GM18507 (cell line): ENCODE measurements around the gene PTGFRN.
"Not testable (repeated sequence)": the region's sequence is repeated elsewhere in the genome, so short reads cannot be mapped to it uniquely, and the experiment has no call there.

ENCODE experiments used
- DNase-seq: peaks from one replicate; pipeline ENCODE4 v3.0.0; 2011; ENCODE audit warnings: low read depth; ENCODE audit not compliant: insufficient read length; ENCODE audit errors: extremely low spot score
- FAIRE-seq: peaks from 2 replicates; lab custom pipeline; 2011; peaks lifted over from hg19 to GRCh38; lab: Jason Lieb, UNC

The PTGFRN gene

GRCh38 chr1:116909512-116910378, at the start of gene PTGFRN:
TSS of gene PTGFRN (plus strand) at chr1:116909916. CDS start at chr1:116910204, 288 bp downstream.
- DNase-seq: no peak
- FAIRE-seq: no peak

DNA sequence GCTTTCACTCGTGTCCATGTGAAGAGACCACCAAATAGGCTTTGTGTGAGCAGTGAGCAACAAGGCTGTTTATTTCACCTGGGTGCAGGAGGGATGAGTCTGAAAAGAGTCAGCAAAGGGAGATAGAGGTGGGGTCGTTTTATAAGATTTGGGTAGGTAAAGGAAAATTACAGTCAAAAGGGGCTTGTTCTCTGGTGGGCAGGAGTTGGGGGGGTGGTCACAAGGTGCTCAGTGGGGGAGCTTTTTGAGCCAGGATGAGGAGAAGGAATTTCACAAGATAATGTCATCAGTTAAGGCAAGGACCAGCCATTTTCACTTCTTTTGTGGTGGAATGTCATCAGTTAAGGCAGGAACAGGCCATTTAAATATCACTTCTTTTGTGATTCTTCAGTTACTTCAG, 49.5 kb upstream of the PTGFRN start:
- FAIRE-seq, DNase-seq: not testable (repeated sequence)

GRCh38 chr1:116861137-116861536, 48.6 kb upstream of the PTGFRN start:
- FAIRE-seq (no peak), DNase-seq (no peak)

DNA sequence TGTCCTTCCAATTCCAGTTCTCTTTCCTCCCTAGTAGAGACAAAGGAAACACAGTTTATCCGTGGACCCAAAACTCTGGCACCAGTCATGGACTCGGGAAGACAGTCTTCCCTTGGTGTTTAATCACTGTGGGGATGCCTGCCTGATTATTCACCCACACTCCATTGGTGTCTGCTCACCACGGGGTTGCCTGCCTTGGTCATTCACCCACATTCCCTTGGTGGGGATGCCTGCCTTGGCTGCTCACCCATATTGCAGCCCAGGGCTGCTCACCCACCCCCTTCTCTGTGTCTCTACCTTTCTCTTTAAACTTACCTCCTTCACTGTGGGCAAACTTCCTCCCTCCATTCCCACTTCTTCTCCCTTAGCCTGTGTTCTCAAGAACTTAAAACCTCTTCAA, 46.7 kb upstream of the PTGFRN start:
- DNase-seq, FAIRE-seq: not testable (repeated sequence)

DNA sequence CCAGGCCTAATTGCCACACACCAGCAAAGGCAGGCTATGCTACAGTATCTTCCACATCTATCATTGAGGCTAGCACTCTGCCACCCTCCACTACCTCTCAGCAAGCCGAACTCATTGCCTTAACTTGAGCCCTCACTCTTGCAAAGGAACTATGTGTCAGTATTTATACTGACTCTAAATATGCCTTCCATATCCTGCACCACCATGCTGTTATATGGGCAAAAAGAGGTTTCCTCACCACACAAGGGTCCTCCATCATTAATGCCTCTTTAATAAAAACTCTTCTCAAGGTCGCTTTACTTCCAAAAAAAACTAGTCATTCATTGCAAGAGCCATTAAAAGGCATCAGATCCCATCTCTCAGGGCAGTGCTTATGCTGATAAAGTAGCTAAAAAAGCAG, 43.2 kb upstream of the PTGFRN start:
- FAIRE-seq, DNase-seq: not testable (repeated sequence)

DNA sequence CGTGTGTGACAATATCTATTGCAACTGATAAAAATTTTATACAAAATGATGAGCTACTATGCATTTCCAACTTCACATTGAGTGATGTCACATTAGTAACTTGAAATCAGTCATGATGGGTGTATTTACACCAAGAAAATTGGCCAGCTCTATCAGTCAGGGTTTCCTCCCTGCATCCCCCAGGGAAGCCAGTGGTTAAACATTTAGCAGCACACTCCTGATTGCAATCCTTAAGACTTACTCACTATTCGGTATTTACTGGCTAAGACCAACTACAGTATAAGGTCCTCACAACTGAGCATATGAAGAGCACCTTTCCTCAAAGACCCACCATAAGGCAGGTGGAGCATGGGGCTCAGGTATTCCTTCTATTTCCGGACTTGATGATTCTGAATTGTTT, 41.3 kb upstream of the PTGFRN start:
- DNase-seq (no peak), FAIRE-seq (no peak)

DNA sequence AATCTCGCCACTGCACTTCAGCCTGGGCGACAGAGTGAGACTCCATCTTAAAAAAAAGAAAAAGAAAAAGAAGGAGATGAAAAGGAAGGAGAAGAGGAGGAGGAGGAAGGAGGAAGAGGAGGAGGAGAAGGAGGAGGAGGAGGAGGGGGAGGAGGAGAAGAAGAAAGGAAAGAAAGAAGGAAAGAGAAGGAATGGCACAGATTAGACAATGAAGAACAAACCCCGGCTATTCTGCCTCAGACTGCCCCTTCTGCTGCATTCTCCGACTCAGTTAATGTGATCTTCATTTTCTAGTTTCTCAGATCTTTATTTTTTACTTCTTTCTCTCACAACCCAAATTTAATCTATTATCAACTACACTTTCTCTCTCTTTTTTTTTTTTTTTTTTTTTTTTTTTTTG, 40.1 kb upstream of the PTGFRN start:
- FAIRE-seq (no peak), DNase-seq (no peak)

DNA sequence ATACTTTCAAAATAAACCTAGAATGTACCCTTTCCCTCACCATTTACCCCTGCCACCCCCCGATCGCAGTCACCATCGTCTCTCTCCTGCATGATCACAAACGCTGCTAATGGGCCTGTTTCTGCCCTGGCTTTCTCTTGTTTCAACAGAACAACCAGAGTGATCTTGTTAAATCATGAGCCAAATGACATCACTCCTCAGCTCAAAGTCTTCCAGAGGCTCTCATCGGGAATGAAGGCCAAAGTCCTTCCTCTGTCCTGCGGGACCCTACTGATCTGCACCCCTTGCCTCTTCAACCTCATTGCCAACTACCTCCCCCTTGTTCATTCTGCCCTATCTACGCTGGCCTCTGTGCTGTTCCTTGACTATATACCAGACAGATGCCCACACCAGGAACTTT, 39.4 kb upstream of the PTGFRN start:
- FAIRE-seq (no peak), DNase-seq (no peak)

DNA sequence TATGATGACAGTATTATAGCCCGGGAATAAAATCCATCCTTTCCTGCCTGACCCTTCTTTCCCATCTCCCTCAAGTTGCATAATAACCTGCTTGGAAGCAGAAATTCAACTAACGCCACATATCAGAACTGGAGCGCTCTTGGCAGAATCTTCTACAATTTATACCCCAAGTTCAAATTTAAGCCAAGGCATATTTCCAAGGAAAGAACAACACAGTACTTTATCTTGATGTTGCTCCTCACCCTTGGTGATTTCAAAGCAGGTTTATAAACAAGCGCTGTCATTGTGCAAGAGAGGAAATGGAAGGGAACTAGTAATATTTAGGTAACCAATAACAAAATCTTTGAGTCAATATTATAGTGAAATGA, 38.0 kb upstream of the PTGFRN start:
- DNase-seq (no peak), FAIRE-seq (no peak)

GRCh38 chr1:116873680-116874271, 35.9 kb upstream of the PTGFRN start:
- DNase-seq (no peak), FAIRE-seq (no peak)

- FAIRE-seq (no peak), DNase-seq (no peak)
These were observed 34.9 kb upstream of the PTGFRN start for GRCh38 chr1:116874733-116875249.

- DNase-seq (no peak), FAIRE-seq (no peak)
These were observed 34.3 kb upstream of the PTGFRN start for GRCh38 chr1:116875391-116875790.

DNA sequence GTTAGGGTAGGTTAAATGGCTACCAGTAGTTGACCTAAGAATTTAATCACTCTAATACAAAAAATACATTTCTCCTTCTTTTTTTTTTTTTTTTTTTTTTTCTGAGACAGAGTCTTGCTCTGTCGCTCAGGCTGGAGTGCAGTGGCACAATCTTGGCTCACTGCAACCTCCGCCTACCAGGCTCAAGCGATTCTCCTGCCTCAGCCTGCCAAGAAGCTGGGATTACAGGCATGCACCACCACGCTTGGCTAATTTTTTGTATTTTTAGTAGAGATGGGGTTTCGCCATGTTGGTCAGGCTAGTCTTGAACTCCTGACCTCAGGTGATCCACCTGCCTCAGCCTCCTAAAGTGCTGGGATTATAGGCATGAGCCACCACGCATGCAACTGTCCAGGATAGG, 33.8 kb upstream of the PTGFRN start:
- not testable (repeated sequence) for DNase-seq, FAIRE-seq

DNA sequence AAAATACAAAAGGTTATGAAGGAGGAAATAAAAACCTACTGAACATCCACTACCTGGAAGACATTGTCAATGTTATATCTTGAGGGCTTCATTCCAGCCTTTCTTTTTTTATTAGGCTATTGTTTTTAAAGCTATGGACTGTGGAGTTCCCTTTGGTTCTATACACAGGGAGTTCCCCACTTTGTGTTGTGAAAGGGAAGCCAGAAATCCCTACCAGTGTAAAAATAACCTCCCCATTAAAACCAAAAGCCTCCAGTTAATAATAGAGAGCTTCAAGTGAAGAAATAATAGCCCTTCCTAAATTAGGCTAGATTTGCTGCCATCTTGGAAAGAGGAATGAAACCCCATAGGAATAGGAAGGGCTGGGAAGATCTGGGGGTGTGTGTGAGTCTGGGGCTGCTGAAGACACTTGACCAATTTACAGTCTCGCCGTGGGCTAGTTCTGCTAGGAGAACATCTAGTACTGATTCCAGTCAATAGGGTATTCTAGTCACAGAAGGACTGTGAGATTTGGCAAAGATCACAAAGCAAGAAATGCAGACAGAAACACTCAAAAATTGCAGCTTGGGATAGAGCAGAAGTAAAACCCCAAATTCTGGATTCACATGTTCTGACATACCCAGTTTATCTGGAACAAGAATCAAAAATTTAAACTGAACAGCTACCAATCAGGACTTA, 32.4 kb upstream of the PTGFRN start:
- no peak for FAIRE-seq
- no peak for DNase-seq

GRCh38 chr1:116878804-116879477, 30.8 kb upstream of the PTGFRN start:
- FAIRE-seq (peak; percentile 74), DNase-seq (no peak)

DNA sequence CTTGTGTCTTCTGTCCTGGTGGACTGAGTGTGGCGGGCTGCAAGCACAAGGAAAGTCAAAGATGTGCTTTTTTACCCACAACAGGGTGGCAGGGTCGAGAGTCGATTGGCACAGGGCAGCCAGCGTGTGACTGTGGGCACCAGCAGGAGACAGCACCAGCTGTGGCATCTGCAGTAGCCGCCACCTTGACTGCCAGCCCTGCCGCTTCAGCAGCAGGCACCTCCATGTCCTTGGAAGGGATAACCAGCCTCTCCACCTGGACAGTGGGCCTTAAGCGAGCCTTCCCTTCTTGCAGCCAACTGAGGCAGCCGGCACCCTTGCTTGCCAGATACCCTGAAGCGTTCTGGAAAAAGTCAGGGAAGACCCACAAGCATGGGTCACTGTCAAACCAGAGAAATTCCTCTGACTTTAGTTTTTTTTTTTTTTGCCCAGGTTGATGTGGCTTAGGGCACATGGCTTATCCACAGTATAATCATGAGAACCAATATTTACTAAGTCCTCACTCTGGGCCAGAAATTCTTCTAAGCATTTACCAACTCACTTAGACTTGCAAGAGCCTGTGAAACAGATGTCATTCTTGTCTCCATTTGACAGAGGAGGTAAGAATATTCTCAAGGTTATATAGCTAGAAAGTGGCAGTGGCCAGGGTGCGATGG, 30.1 kb upstream of the PTGFRN start:
- no peak for FAIRE-seq
- DNase-seq: no peak

DNA sequence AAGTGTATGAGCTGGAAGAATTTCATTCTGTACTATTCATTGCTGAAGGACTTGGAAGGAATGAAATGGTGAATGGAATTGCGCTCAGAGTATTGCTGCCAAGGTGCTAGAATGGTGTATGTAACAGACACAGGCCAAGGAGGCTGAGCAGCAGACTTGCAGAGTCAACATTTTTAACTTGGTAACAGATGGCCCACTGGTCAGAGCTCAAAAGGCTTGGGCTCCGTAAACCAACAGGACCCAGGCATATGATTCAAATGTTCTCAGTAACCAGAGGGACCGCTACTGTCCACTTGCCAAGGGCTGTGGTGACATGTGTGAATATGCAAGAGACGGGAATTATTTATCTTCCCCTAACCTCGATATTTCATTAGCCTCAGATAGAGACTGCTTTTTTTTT, 28.8 kb upstream of the PTGFRN start:
- FAIRE-seq (no peak), DNase-seq (no peak)

GRCh38 chr1:116881879-116882520, 27.7 kb upstream of the PTGFRN start:
- FAIRE-seq (peak; percentile 66), DNase-seq (no peak)

GRCh38 chr1:116882866-116883265, 26.9 kb upstream of the PTGFRN start:
- DNase-seq: no peak
- FAIRE-seq: no peak
